ENCODE data around the gene UBAP2L. TPM values are rescaled to one million over a fixed set of nuclear protein-coding genes. Genes with fewer than 3 reads are reported as not detected.
"Not testable (repeated sequence)": the region's sequence is repeated elsewhere in the genome, so short reads cannot be mapped to it uniquely, and the experiment has no call there.

Gene UBAP2L
- total RNA-seq, 1 donor from 2014 or later: 263 TPM

- H3K36me3 Mint-ChIP-seq (ENCODE audit: low read depth); intact Hi-C loops (cut with micrococcal nuclease); H3K9me3 Mint-ChIP-seq; H3K27ac Mint-ChIP-seq; DNase-seq (ENCODE audit: low spot score); H3K4me3 Mint-ChIP-seq (ENCODE audit: low read depth); H3K27me3 Mint-ChIP-seq (ENCODE audit: low read depth): not testable (repeated sequence)
- peaks cover 24% of the 10 kb centered on the region for H3K4me1 Mint-ChIP-seq (ENCODE audit: low read depth)
These were observed 88.4 kb downstream of the UBAP2L start for GRCh38 chr1:154309136-154309535.

- H3K27ac Mint-ChIP-seq; H3K27me3 Mint-ChIP-seq (ENCODE audit: low read depth); DNase-seq (ENCODE audit: low spot score); H3K4me3 Mint-ChIP-seq (ENCODE audit: low read depth); H3K36me3 Mint-ChIP-seq (ENCODE audit: low read depth); intact Hi-C loops (cut with micrococcal nuclease): not testable (repeated sequence)
- peaks cover 10% of the 10 kb centered on the region for H3K4me1 Mint-ChIP-seq (ENCODE audit: low read depth)
- peaks cover 17% of the 10 kb centered on the region for H3K9me3 Mint-ChIP-seq
These were observed 91.7 kb downstream of the UBAP2L start for GRCh38 chr1:154312229-154313065.

- Mint-ChIP-seq H3K36me3 (ENCODE audit: low read depth) (no peaks in the 10 kb centered on the region), H3K4me1 (ENCODE audit: low read depth) (peaks cover 5% of the 10 kb centered on the region), H3K9me3 (peaks cover 20% of the 10 kb centered on the region), H3K4me3 (ENCODE audit: low read depth) (no peak overlapping the region), H3K27ac (no peak overlapping the region), H3K27me3 (ENCODE audit: low read depth) (peaks cover 1% of the 10 kb centered on the region)
- intact Hi-C loops (cut with micrococcal nuclease): no loop called here
- DNase-seq (ENCODE audit: low spot score): no peak
These were observed 92.3 kb downstream of the UBAP2L start for GRCh38 chr1:154313066-154313356.

GRCh38 chr1:154314226-154314625 is 93.5 kb downstream of the UBAP2L start:
- H3K4me1 Mint-ChIP-seq (ENCODE audit: low read depth); intact Hi-C loops (cut with micrococcal nuclease); H3K4me3 Mint-ChIP-seq (ENCODE audit: low read depth); H3K36me3 Mint-ChIP-seq (ENCODE audit: low read depth); DNase-seq (ENCODE audit: low spot score); H3K27me3 Mint-ChIP-seq (ENCODE audit: low read depth); H3K27ac Mint-ChIP-seq: not testable (repeated sequence)
- H3K9me3 Mint-ChIP-seq: peaks cover 20% of the 10 kb centered on the region

- Mint-ChIP-seq H3K4me3 (ENCODE audit: low read depth) (no peak overlapping the region), H3K9me3 (peaks cover 20% of the 10 kb centered on the region), H3K27me3 (ENCODE audit: low read depth) (peaks cover 9% of the 10 kb centered on the region), H3K36me3 (ENCODE audit: low read depth) (no peaks in the 10 kb centered on the region), H3K4me1 (ENCODE audit: low read depth) (no peaks in the 10 kb centered on the region), H3K27ac (no peak overlapping the region)
- no peak for DNase-seq (ENCODE audit: low spot score)
- intact Hi-C loops (cut with micrococcal nuclease): no loop called here
These were observed 95.9 kb downstream of the UBAP2L start for GRCh38 chr1:154316704-154317103.

GRCh38 chr1:154318386-154318785 is 97.6 kb downstream of the UBAP2L start:
- no peak for DNase-seq (ENCODE audit: low spot score)
- Mint-ChIP-seq H3K4me1 (ENCODE audit: low read depth) (no peaks in the 10 kb centered on the region), H3K27ac (no peak overlapping the region), H3K27me3 (ENCODE audit: low read depth) (peaks cover 18% of the 10 kb centered on the region), H3K4me3 (ENCODE audit: low read depth) (no peak overlapping the region), H3K36me3 (ENCODE audit: low read depth) (no peaks in the 10 kb centered on the region), H3K9me3 (peaks cover 20% of the 10 kb centered on the region)
- intact Hi-C loops (cut with micrococcal nuclease): no loop called here

Other genes starting within 250 kb of the UBAP2L start
- gene JTB, start 243.3 kb upstream of the UBAP2L start, total RNA-seq: 148 and 152 TPM in 2 replicates
- gene RAB13, start 234.6 kb upstream of the UBAP2L start, total RNA-seq: 5.7 and 7.6 TPM in 2 replicates
- 1,296 and 1,372 TPM in 2 replicates for gene RPS27, start 230.2 kb upstream of the UBAP2L start, total RNA-seq
- gene NUP210L, start 65.9 kb upstream of the UBAP2L start, total RNA-seq: 0.05 and 0.07 TPM in 2 replicates
- gene TPM3, start 28.9 kb upstream of the UBAP2L start, total RNA-seq: 696 and 759 TPM in 2 replicates
- not detected in 2 replicates for gene CFAP141, start 14.6 kb upstream of the UBAP2L start, total RNA-seq
- 112 and 113 TPM in 2 replicates for gene HAX1, start 51.7 kb downstream of the UBAP2L start, total RNA-seq
- gene AQP10, start 100.1 kb downstream of the UBAP2L start, total RNA-seq: not detected in 2 replicates
- 44.0 and 47.0 TPM in 2 replicates for gene ATP8B2, start 104.6 kb downstream of the UBAP2L start, total RNA-seq
- gene IL6R, start 184.4 kb downstream of the UBAP2L start, total RNA-seq: 1.6 and 2.2 TPM in 2 replicates